ENCODE measurements around the gene DMBX1. TPM values are rescaled to one million over a fixed set of nuclear protein-coding genes. Genes with fewer than 3 reads are reported as not detected.

The DMBX1 gene
- total RNA-seq, 1 experiment from 2014 or later = 2.3 TPM

DNA sequence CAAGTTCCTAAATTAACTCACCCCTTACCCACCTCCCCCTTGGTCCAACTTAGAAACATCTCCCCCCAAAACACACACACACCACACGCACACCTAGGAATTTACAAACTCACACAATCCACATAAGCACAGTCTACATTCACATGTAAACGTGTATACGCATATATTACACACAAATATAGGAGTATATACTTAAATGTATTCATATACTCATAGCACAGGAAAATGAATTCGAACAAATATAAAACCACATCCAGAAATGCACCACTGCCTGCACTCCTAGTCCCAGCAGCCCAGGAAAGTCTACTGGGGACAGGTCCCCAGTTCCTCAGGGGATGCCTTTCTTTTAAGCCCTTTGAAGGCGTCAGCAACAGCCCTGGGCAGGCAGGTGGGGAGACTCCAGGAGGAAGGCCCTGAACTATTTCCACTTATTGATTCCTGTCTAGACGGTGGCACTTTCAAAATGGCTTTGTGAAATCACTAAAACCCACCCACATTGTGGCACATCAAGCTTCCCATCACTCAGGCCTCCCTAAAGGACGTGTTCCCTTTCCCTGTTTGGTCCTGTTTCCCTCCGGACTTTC lies 3.1 kb upstream of the DMBX1 start:
- no peak overlapping the region for H3K27ac Mint-ChIP-seq
- peak overlapping the region in 1 of 2 experiments; percentile 61; a peak in 3 of 5 replicates for H3K4me3 Mint-ChIP-seq
- H4K8ac ChIP-seq (replicated peaks; ENCODE audit: insufficient read length, low read depth, low read length) = no peak overlapping the region
- no peak overlapping the region for H2BK5ac ChIP-seq (ENCODE audit: insufficient read length, low read length)
- no peak overlapping the region for H2BK15ac ChIP-seq (ENCODE audit: low read depth, low read length)
- no peaks in the 10 kb centered on the region; a peak in 2 of 5 replicates for H3K9me3 Mint-ChIP-seq
- DNase-seq = no peak
- no peak overlapping the region for H3K23ac ChIP-seq (ENCODE audit: insufficient read length, low read depth, low read length)
- peaks cover 99% of the 10 kb centered on the region for H3K27me3 Mint-ChIP-seq (ENCODE audit: low read depth)
- H3K27ac ChIP-seq (ENCODE audit: insufficient read length, low read depth, low read length) = no peak overlapping the region
- no peaks in the 10 kb centered on the region for H3K9me3 ChIP-seq (ENCODE audit: control insufficient read depth, low read depth, low read length)
- no peak overlapping the region for H2AFZ ChIP-seq (ENCODE audit: low read length)
- no peak overlapping the region for H2BK12ac ChIP-seq (ENCODE audit: insufficient read length, low read depth, low read length)
- H3K4me1 ChIP-seq (ENCODE audit: insufficient read depth, low read length) = peaks cover 2% of the 10 kb centered on the region; the same call in 1 of the 2 replicates
- TF ChIP-seq, protein P1, sequence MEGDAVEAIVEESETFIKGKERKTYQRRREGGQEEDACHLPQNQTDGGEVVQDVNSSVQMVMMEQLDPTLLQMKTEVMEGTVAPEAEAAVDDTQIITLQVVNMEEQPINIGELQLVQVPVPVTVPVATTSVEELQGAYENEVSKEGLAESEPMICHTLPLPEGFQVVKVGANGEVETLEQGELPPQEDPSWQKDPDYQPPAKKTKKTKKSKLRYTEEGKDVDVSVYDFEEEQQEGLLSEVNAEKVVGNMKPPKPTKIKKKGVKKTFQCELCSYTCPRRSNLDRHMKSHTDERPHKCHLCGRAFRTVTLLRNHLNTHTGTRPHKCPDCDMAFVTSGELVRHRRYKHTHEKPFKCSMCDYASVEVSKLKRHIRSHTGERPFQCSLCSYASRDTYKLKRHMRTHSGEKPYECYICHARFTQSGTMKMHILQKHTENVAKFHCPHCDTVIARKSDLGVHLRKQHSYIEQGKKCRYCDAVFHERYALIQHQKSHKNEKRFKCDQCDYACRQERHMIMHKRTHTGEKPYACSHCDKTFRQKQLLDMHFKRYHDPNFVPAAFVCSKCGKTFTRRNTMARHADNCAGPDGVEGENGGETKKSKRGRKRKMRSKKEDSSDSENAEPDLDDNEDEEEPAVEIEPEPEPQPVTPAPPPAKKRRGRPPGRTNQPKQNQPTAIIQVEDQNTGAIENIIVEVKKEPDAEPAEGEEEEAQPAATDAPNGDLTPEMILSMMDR (conservative IDR thresholded peaks at IDR 0.05) = no peak
- H4K20me1 ChIP-seq (ENCODE audit: control insufficient read depth, insufficient read depth, insufficient read length) = no peaks in the 10 kb centered on the region
- no peak overlapping the region for H4K91ac ChIP-seq (ENCODE audit: insufficient read length, low read depth, low read length)
- no peak overlapping the region for H3K56ac ChIP-seq (ENCODE audit: insufficient read length, low read depth, low read length)
- H3K18ac ChIP-seq (ENCODE audit: insufficient read length, low read depth, low read length) = no peak overlapping the region
- H2BK120ac ChIP-seq (ENCODE audit: low read depth, low read length, poor library complexity, severe bottlenecking) = no peak overlapping the region
- no peak overlapping the region for H2AK5ac ChIP-seq (ENCODE audit: insufficient read length, low read length)
- H3K79me1 ChIP-seq (ENCODE audit: insufficient read depth, low read depth, low read length, poor library complexity, severe bottlenecking) = no peaks in the 10 kb centered on the region
- H3K36me3 Mint-ChIP-seq (ENCODE audit: insufficient read depth in 1 of 3, low read depth in 3 of 3) = no peaks in the 10 kb centered on the region
- H3K9ac ChIP-seq (ENCODE audit: extremely low read depth, insufficient read length, low read length) = no peak overlapping the region
- no peak overlapping the region for H3T11ph ChIP-seq (ENCODE audit: low read length)
- no peak overlapping the region for H3K14ac ChIP-seq (ENCODE audit: insufficient read depth, low read length)
- no peak overlapping the region for H3K4ac ChIP-seq (ENCODE audit: low read depth, low read length)
- no peak overlapping the region for H4K5ac ChIP-seq (ENCODE audit: insufficient read length, low read depth, low read length)
- peaks cover 61% of the 10 kb centered on the region for H3K27me3 ChIP-seq (ENCODE audit: insufficient read depth, low read length)
- no peaks in the 10 kb centered on the region for H3K79me2 ChIP-seq (ENCODE audit: insufficient read depth, low read length)
- 100% methylated on average over 1 of the region's 8 CpGs for WGBS (ENCODE audit: extremely low coverage, insufficient read length, low lambda C conversion rate)
- H2BK20ac ChIP-seq (ENCODE audit: low read depth, low read length, poor library complexity, severe bottlenecking) = no peak overlapping the region
- H3K4me2 ChIP-seq (ENCODE audit: insufficient read depth, insufficient read length, low read length) = no peak overlapping the region
- peaks cover 32 to 58% of the 10 kb centered on the region in 2 experiments for H3K4me1 Mint-ChIP-seq
- H3K23me2 ChIP-seq (ENCODE audit: insufficient read length, low read depth, low read length, poor library complexity, severe bottlenecking) = peaks cover 23% of the 10 kb centered on the region
